Measurements from ENCODE around the gene TCIRG1. TPM values are rescaled to one million over a fixed set of nuclear protein-coding genes. Genes with fewer than 3 reads are reported as not detected.

Gene TCIRG1
- total RNA-seq, 3 donors from 2014 or later = 71.4 to 135 (median 90.3) TPM

DNA sequence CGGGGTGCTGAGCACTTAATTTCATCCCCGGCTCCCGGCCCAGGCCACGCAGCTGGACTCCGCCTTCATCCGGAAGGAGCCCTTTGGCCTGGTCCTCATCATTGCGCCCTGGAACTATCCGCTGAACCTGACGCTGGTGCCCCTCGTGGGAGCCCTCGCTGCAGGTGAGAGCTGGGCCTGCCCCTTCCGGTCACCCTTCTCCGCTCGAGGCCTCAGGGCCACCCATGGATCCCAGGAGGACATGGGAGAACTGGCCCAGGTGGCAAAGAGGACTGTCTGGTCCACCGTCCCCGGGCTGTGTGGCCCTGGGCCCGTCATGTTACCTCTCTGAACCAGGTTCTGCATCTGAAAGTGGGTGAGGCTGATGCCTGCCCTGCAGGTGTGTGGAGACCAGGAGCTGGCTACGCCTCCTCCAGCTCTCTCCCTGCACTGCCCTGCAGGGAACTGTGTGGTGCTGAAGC is 20.1 kb upstream of the TCIRG1 start:
- H3K27me3 ChIP-seq = no peaks in the 10 kb centered on the region
- H3K9me3 ChIP-seq = no peaks in the 10 kb centered on the region
- H3K27ac ChIP-seq = no peak overlapping the region
- H3K36me3 ChIP-seq = no peaks in the 10 kb centered on the region
- peaks cover 4 to 7% of the 10 kb centered on the region in 2 donors for H3K4me1 ChIP-seq
- no peak for DNase-seq (ENCODE audit: low spot score in 2 of 2)
- TF ChIP-seq POLR2AphosphoS5 (IDR thresholded peaks at IDR 0.05) (no peak), POLR2A (IDR thresholded peaks at IDR 0.05) (no peak), CTCF (IDR thresholded peaks at IDR 0.05) (no peak)
- intact Hi-C loops (cut with DNase I; ENCODE audit: low total_unique reads) = no loop called here
- H3K4me3 ChIP-seq = no peak overlapping the region

GRCh38 chr11:68019486-68019885 is 19.3 kb upstream of the TCIRG1 start:
- intact Hi-C loops (cut with DNase I; ENCODE audit: low total_unique reads) = no loop called here
- Histone ChIP-seq H3K4me3 (no peak overlapping the region), H3K4me1 (peaks cover 0 to 3% of the 10 kb centered on the region in 2 donors), H3K36me3 (no peaks in the 10 kb centered on the region), H3K9me3 (peaks cover under 1 to 2% of the 10 kb centered on the region in 2 donors), H3K27ac (peak overlapping the region in 1 of 2 donors; percentile 57), H3K27me3 (no peaks in the 10 kb centered on the region)
- TF ChIP-seq CTCF (IDR thresholded peaks at IDR 0.05) = no peak
- no peak for TF ChIP-seq POLR2A (IDR thresholded peaks at IDR 0.05)
- TF ChIP-seq POLR2AphosphoS5 (IDR thresholded peaks at IDR 0.05) = no peak
- DNase-seq (ENCODE audit: low spot score in 2 of 2) = no peak

- DNase-seq (ENCODE audit: low spot score in 2 of 2) = peak in 1 of 2 donors; percentile 63
- no peaks in the 10 kb centered on the region for H3K4me1 ChIP-seq
- TF ChIP-seq POLR2AphosphoS5 (IDR thresholded peaks at IDR 0.05) (no peak), CTCF (IDR thresholded peaks at IDR 0.05) (peak in 2 of 3 donors; percentile 26 to 31), POLR2A (IDR thresholded peaks at IDR 0.05) (no peak)
- peak overlapping the region; percentile 25 to 57 for H3K27ac ChIP-seq
- H3K4me3 ChIP-seq = no peak overlapping the region
- intact Hi-C loops (cut with DNase I; ENCODE audit: low total_unique reads) = no loop called here
- peaks cover 10 to 11% of the 10 kb centered on the region in 2 donors for H3K9me3 ChIP-seq
- no peaks in the 10 kb centered on the region for H3K27me3 ChIP-seq
- H3K36me3 ChIP-seq = no peaks in the 10 kb centered on the region
Measured at GRCh38 chr11:68020575-68020974, 18.2 kb upstream of the TCIRG1 start.

- H3K4me1 ChIP-seq = no peaks in the 10 kb centered on the region
- H3K4me3 ChIP-seq = no peak overlapping the region
- no peak for DNase-seq (ENCODE audit: low spot score in 2 of 2)
- H3K9me3 ChIP-seq = peaks cover 10 to 11% of the 10 kb centered on the region in 2 donors
- H3K27me3 ChIP-seq = no peaks in the 10 kb centered on the region
- no peaks in the 10 kb centered on the region for H3K36me3 ChIP-seq
- H3K27ac ChIP-seq = no peak overlapping the region
- TF ChIP-seq CTCF (IDR thresholded peaks at IDR 0.05) (peak in 2 of 3 donors; percentile 28 to 50), POLR2A (IDR thresholded peaks at IDR 0.05) (no peak), POLR2AphosphoS5 (IDR thresholded peaks at IDR 0.05) (no peak)
- intact Hi-C loops (cut with DNase I; ENCODE audit: low total_unique reads) = no loop called here
Measured at GRCh38 chr11:68021167-68021787, 17.5 kb upstream of the TCIRG1 start.

- intact Hi-C loops (cut with DNase I; ENCODE audit: low total_unique reads) = no loop called here
- no peaks in the 10 kb centered on the region for H3K27me3 ChIP-seq
- no peak for TF ChIP-seq POLR2AphosphoS5 (IDR thresholded peaks at IDR 0.05)
- no peak for TF ChIP-seq POLR2A (IDR thresholded peaks at IDR 0.05)
- no peak for TF ChIP-seq CTCF (IDR thresholded peaks at IDR 0.05)
- no peak overlapping the region for H3K4me3 ChIP-seq
- H3K4me1 ChIP-seq = no peaks in the 10 kb centered on the region
- H3K9me3 ChIP-seq = peaks cover 10 to 11% of the 10 kb centered on the region in 2 donors
- no peaks in the 10 kb centered on the region for H3K36me3 ChIP-seq
- DNase-seq (ENCODE audit: low spot score in 2 of 2) = no peak
- no peak overlapping the region for H3K27ac ChIP-seq
Measured at GRCh38 chr11:68022531-68022930, 16.3 kb upstream of the TCIRG1 start.

Measured in breast epithelium (tissue), 4 donors.